Sigmoid colon (tissue), 7 donors: ENCODE results near the gene ZNF335. TPM values are rescaled to one million over a fixed set of nuclear protein-coding genes. Genes with fewer than 3 reads are reported as not detected.

Experiments used
- DNase-seq: peaks from one replicate; pipeline ENCODE4 v3.0.0-alpha.2; 2019
- H3K27ac ChIP-seq, 4 donors: fragments of 200-600 bp; sonication (generic); one replicate each; pipeline ENCODE4 v1.5.1; 2016 to 2019; ENCODE audit warnings: mild to moderate bottlenecking in 1 of 4
- H3K27me3 ChIP-seq, 3 donors: fragments of 200-600 bp; sonication (generic); one replicate each; pipeline ENCODE4 v1.5.1; 2019; ENCODE audit warnings: mild to moderate bottlenecking in 1 of 3
- H3K36me3 ChIP-seq, 4 donors: fragments of 200-600 bp; sonication (generic); one replicate each; pipeline ENCODE4 v1.5.1; 2016 to 2019
- H3K4me1 ChIP-seq, 4 donors: fragments of 200-600 bp; sonication (generic); one replicate each; pipeline ENCODE4 v1.5.1; 2017 to 2019
- H3K4me3 ChIP-seq, 4 donors: fragments of 200-600 bp; sonication (generic); one replicate each; pipeline ENCODE4 v1.5.1; 2017 to 2019; ENCODE audit warnings: mild to moderate bottlenecking in 2 of 4, moderate library complexity in 1 of 4
- H3K9me3 ChIP-seq, 4 donors: fragments of 200-600 bp in 3 of 4; sonication (generic) in 3 of 4; one replicate each; pipeline versions ENCODE4 v1.5.1 to v1.6.1; 2013 to 2019
- EP300 ChIP-seq, 4 donors: sonication (generic); formaldehyde crosslinking; IDR thresholded peaks; one replicate each; pipeline ENCODE4 v1.6.1; 2017; ENCODE audit warnings: antibody characterized with exemption in 4 of 4
- POLR2A ChIP-seq, 2 donors: fragments of 450-650 bp; IDR thresholded peaks; one replicate each; pipeline ENCODE4 v1.6.1; 2016; ENCODE audit warnings: antibody characterized with exemption in 2 of 2, mild to moderate bottlenecking in 2 of 2, moderate library complexity in 2 of 2
- POLR2AphosphoS5 ChIP-seq, 4 donors: sonication (generic); formaldehyde crosslinking; IDR thresholded peaks; one replicate each; pipeline ENCODE4 v1.6.1; 2017; ENCODE audit warnings: antibody characterized with exemption in 4 of 4
- WGBS, 2 donors: extraction: QIAGEN DNeasy Blood & Tissue Kit; methylation state at CpG; one replicate each; pipeline ENCODE4 v1.1.7; 2013; 5-methylcytosine and 5-hydroxymethylcytosine counted together
- intact Hi-C: fragments of 100-400 bp; cut with DNase I; formaldehyde crosslinking; loops from one replicate; pipeline ENCODE4 v1.15.1; 2023
- polyA plus RNA-seq, 3 donors: library from polyadenylated mRNA; stranded (reverse); fragments of 200-250 nt; gene quantifications; one replicate each; pipeline ENCODE4 v1.2.3, GENCODE V29; 2013
- total RNA-seq, 4 donors: library from RNA; depleted of rRNA; stranded (reverse); fragments of >200 nt; gene quantifications; one replicate each; pipeline ENCODE4 v1.1.0, GENCODE V29; 2016
- TF ChIP-seq, protein P1 (sequence below), 4 experiments: fragments of 450-650 bp in 3 of 4; fragments of 200-600 bp in 1 of 4; IDR thresholded peaks; one replicate each; pipeline ENCODE4 v1.5.1; 2016 to 2019; ENCODE audit warnings: antibody characterized with exemption in 4 of 4, mild to moderate bottlenecking in 3 of 4, moderate library complexity in 2 of 4
- donor health status: healthy with polysubstance abuse.
- donor health status: Bipolar disorder and iron deficiency.
- donor health status: healthy.

Gene ZNF335
- total and polyA plus RNA-seq, 7 donors: 5.4 to 24.4 (median 12.5) TPM

DNA sequence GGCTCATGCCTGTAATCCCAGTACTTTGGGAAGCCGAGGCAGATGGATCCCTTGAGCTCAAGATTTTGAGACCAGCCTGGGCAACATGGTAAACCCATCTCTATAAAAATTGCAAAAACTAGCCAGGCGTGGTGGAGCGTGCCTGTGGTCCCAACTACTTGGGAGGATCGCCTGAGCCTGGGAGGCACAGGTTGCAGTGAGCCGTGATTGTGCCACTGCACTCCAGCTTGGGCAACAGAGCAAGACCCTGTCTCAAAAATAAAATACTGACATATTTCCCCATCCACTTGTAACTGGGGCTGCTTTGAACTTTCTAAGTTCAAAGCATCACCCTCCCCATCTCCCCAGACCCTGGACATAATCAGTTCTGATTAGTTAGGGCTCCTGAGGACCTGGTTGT is 29.5 kb upstream of the ZNF335 start:
- WGBS, 2 donors: 78 to 92% methylated on average over 5 of the region's 5 CpGs
- DNase-seq: peak; percentile 27
- Histone ChIP-seq H3K4me1 (no peaks in the 10 kb centered on the region), H3K4me3 (no peak overlapping the region), H3K9me3 (no peaks in the 10 kb centered on the region), H3K27me3 (peaks cover 0 to 75% (median 33%) of the 10 kb centered on the region in 3 donors), H3K36me3 (no peaks in the 10 kb centered on the region), H3K27ac (no peak overlapping the region)
- no peak for TF ChIP-seq POLR2A (IDR thresholded peaks at IDR 0.05)
- TF ChIP-seq POLR2AphosphoS5 (IDR thresholded peaks at IDR 0.05): no peak
- no peak for TF ChIP-seq EP300 (IDR thresholded peaks at IDR 0.05)
- TF ChIP-seq, protein P1, sequence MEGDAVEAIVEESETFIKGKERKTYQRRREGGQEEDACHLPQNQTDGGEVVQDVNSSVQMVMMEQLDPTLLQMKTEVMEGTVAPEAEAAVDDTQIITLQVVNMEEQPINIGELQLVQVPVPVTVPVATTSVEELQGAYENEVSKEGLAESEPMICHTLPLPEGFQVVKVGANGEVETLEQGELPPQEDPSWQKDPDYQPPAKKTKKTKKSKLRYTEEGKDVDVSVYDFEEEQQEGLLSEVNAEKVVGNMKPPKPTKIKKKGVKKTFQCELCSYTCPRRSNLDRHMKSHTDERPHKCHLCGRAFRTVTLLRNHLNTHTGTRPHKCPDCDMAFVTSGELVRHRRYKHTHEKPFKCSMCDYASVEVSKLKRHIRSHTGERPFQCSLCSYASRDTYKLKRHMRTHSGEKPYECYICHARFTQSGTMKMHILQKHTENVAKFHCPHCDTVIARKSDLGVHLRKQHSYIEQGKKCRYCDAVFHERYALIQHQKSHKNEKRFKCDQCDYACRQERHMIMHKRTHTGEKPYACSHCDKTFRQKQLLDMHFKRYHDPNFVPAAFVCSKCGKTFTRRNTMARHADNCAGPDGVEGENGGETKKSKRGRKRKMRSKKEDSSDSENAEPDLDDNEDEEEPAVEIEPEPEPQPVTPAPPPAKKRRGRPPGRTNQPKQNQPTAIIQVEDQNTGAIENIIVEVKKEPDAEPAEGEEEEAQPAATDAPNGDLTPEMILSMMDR (IDR thresholded peaks at IDR 0.05): no peak
- intact Hi-C loops: no loop called here

DNA sequence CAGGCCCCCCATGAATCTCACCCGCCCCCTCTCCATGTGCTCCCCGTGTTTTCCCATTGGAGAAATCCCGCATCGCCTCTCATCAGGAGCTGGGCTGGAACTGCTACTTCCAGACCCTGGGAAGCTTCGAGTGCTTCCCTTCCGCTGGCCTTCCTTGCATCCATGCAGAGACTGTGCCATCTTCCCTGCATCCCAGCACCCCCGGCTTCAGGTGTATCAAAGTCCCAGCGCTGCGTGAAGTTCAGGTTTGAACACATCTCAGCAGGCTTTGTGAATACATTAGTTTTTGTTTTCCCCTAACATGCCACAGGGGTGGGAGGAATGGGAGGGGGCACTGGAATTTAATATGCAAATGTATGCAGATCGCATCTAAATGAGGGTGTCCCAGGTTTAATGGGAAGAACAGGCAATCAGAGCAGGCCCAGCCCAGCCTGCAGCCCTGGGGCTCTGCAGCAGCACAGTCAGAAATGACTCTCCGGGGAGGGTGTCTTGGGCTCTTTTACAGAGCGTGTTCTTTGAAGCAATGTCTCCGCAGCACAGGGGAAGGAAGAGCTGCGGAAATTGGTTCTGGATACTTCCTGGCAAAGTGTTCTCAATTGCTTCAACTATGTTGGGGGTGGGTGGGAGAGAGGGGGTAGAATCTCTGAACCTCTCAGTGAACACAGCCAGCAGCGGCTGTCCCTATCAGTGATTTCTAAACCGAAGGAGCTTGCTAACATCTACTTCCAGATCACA is 28.4 kb upstream of the ZNF335 start:
- intact Hi-C loops: no loop called here
- no peak for TF ChIP-seq EP300 (IDR thresholded peaks at IDR 0.05)
- no peak for TF ChIP-seq POLR2A (IDR thresholded peaks at IDR 0.05)
- no peak for TF ChIP-seq POLR2AphosphoS5 (IDR thresholded peaks at IDR 0.05)
- TF ChIP-seq, protein P1 (IDR thresholded peaks at IDR 0.05): no peak
- Histone ChIP-seq H3K36me3 (no peaks in the 10 kb centered on the region), H3K4me3 (no peak overlapping the region), H3K9me3 (no peaks in the 10 kb centered on the region), H3K4me1 (no peaks in the 10 kb centered on the region), H3K27ac (no peak overlapping the region), H3K27me3 (peaks cover 0 to 75% (median 33%) of the 10 kb centered on the region in 3 donors)
- WGBS, 2 donors: 44 to 51% methylated on average over 16 of the region's 16 CpGs
- DNase-seq: peak; percentile 58

DNA sequence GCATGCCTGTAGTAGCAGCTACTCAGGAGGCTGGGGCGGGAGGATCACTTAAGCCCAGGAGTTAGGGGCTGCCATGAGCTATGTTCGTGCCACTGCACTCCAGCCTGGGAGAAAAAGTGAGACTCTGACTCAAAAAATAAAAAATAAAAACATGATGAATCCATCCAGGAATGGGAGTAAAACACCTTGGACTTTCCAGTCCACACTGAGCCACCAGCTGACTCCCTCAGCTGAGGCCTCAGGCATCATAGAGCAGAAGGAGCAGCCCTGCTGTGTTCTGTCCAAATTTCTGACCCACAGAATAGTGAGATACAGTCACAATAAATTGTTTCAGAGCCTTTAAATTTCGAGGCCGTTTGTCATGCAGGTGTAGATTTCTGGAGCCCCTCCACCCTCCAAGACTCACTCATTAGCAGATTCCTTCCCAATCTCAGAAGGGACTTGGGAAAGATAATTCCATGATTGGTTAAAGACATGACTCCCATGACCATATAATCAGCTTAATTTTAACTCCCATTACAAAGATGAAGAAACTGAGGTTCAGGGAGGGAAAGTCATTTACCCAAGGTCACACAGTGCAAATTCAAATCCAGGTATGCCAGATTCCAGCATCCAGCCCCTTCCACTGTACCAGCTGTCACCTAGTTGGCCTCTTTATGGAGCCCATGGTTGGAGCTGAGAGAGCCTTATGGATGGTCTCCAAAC is 27.7 kb upstream of the ZNF335 start:
- peaks cover 0 to 78% (median 33%) of the 10 kb centered on the region in 3 donors for H3K27me3 ChIP-seq
- no peak for TF ChIP-seq POLR2AphosphoS5 (IDR thresholded peaks at IDR 0.05)
- TF ChIP-seq EP300 (IDR thresholded peaks at IDR 0.05): no peak
- no peak for TF ChIP-seq POLR2A (IDR thresholded peaks at IDR 0.05)
- TF ChIP-seq, protein P1 (IDR thresholded peaks at IDR 0.05): no peak
- no peaks in the 10 kb centered on the region for H3K36me3 ChIP-seq
- DNase-seq: peak; percentile 4
- H3K4me1 ChIP-seq: no peaks in the 10 kb centered on the region
- intact Hi-C loops: no loop called here
- H3K9me3 ChIP-seq: no peaks in the 10 kb centered on the region
- WGBS, 2 donors: 70 to 82% methylated on average over 4 of the region's 4 CpGs
- H3K4me3 ChIP-seq: no peak overlapping the region
- H3K27ac ChIP-seq: no peak overlapping the region

DNA sequence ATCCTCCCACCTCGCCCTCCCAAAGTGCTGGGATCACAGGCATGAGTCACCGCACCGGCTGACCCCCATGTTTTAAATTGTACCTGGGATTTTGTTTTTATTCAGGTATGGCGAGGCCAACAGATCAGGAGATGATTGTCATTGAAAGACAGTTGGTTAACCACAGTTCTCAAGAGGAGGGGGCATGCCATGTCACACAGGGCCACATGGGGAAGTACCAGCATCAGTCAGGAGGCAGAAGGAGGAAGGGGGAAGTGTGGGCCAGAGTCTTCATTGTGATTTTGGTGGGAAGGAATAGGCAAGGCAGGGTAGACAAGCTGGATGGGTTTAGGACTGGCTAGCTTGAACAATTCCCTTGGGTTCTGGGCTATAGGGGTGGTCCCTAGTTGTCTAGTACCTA is 26.8 kb upstream of the ZNF335 start:
- TF ChIP-seq EP300 (IDR thresholded peaks at IDR 0.05): no peak
- TF ChIP-seq, protein P1 (IDR thresholded peaks at IDR 0.05): no peak
- no peak for TF ChIP-seq POLR2A (IDR thresholded peaks at IDR 0.05)
- TF ChIP-seq POLR2AphosphoS5 (IDR thresholded peaks at IDR 0.05): no peak
- Histone ChIP-seq H3K4me1 (no peaks in the 10 kb centered on the region), H3K4me3 (no peak overlapping the region), H3K36me3 (no peaks in the 10 kb centered on the region), H3K27me3 (peaks cover 0 to 78% (median 33%) of the 10 kb centered on the region in 3 donors), H3K9me3 (no peaks in the 10 kb centered on the region), H3K27ac (no peak overlapping the region)
- intact Hi-C loops: no loop called here
- WGBS, 2 donors: 58 to 64% methylated on average over 4 of the region's 4 CpGs
- DNase-seq: peak; percentile 58
